Measurements from ENCODE around the gene BBOX1. TPM values are rescaled to one million over a fixed set of nuclear protein-coding genes. Genes with fewer than 3 reads are reported as not detected.
A peak's percentile ranks its signal among the peaks of the same experiment; 100 is the strongest.
"Not testable (repeated sequence)": the region's sequence is repeated elsewhere in the genome, so short reads cannot be mapped to it uniquely, and the experiment has no call there.

BBOX1 gene
- total and polyA plus RNA-seq, 12 donors: 0.25 TPM; not detected in 11

DNA sequence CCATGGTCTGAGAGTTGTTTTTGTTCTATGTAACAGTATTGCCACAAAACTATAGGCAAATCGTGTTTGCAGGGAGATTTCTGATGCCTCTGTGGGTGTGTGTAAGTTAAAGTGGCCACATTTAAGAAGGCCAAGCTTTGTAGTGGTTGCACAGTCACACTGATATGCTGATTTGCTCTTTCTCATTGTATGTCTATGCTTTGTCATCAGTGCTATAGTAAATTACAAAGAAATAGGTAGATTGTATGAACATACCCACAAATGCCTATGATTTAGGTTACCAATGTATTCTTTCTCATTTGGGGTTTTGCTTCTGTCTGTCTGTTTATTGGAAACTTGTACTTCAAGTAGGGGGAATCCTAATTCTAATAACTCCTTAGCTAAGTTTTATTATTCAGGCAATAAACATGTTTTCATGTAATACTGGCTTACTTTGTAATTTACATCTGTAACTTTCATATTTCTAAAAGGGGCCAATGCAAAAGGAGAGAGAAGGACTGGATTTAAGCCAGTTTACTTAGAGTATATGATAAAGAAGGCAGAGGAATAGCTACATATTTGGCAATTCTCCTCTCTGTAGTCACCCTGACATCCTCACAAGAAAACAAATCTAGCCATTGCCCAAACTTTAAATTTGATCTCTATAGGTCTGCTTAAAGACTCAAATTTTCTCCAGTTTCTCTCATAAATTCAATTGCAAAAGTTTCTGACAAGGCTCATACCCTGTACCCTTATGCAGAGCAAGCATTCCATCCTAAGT, 44.7 kb upstream of the BBOX1 start:
- 25 to 45% methylated on average over 1 of the region's 1 CpG for WGBS, 2 donors
- Histone ChIP-seq H3K36me3 (no peaks in the 10 kb centered on the region), H3K9me3 (no peaks in the 10 kb centered on the region), H3K4me1 (peaks cover 0 to 13% (median 0%) of the 10 kb centered on the region in 9 donors), H3K4me3 (peak overlapping the region in 9 of 10 donors; percentile 26 to 64 (median 54)), H3K27me3 (peaks cover 0 to 20% (median 6%) of the 10 kb centered on the region in 7 donors), H3K27ac (peak overlapping the region in 6 of 10 donors; percentile 78 to 83 (median 80))
- TF ChIP-seq, protein P1, sequence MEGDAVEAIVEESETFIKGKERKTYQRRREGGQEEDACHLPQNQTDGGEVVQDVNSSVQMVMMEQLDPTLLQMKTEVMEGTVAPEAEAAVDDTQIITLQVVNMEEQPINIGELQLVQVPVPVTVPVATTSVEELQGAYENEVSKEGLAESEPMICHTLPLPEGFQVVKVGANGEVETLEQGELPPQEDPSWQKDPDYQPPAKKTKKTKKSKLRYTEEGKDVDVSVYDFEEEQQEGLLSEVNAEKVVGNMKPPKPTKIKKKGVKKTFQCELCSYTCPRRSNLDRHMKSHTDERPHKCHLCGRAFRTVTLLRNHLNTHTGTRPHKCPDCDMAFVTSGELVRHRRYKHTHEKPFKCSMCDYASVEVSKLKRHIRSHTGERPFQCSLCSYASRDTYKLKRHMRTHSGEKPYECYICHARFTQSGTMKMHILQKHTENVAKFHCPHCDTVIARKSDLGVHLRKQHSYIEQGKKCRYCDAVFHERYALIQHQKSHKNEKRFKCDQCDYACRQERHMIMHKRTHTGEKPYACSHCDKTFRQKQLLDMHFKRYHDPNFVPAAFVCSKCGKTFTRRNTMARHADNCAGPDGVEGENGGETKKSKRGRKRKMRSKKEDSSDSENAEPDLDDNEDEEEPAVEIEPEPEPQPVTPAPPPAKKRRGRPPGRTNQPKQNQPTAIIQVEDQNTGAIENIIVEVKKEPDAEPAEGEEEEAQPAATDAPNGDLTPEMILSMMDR (IDR thresholded peaks at IDR 0.05): no peak
- DNase-seq (no peak), ATAC-seq (no peak)
- intact Hi-C loops (cut with DNase I): loop anchor here in 2 of 10 donors (10.0 kb wide), 3 partner anchors 119 to 241 kb away; no protein-coding TSS in a partner anchor

DNA sequence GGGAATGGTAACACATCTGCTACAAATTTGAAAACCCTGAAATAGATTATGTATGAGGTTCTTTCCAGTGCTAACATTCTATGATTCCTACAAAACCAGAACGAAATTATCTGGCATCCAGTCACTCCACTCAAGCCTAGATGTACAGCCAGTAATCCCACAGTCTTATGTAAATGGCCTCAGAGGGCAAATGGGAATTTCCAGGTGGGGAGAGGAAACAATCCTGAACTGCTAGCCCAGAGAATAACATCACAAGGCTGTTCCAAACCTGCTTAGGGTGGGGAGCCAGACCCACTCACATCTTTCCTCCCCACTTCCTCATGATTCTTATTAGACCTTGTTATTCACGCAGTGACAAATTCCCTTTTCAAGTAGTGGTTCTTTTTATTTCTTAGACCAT, 43.2 kb upstream of the BBOX1 start:
- H3K27ac ChIP-seq: peak overlapping the region in 3 of 10 donors; percentile 23 to 83 (median 32)
- peak overlapping the region in 3 of 10 donors; percentile 47 to 62 (median 58) for H3K4me3 ChIP-seq
- DNase-seq: no peak
- no peaks in the 10 kb centered on the region for H3K36me3 ChIP-seq
- no peak for ATAC-seq
- WGBS, 2 donors: 51 to 59% methylated on average over 2 of the region's 2 CpGs
- intact Hi-C loops (cut with DNase I): loop anchor here in 2 of 10 donors (10.0 kb wide), 3 partner anchors 117 to 243 kb away; no protein-coding TSS in a partner anchor
- peaks cover 0 to 13% (median 0%) of the 10 kb centered on the region in 9 donors for H3K4me1 ChIP-seq
- TF ChIP-seq, protein P1 (IDR thresholded peaks at IDR 0.05): no peak
- no peaks in the 10 kb centered on the region for H3K9me3 ChIP-seq
- H3K27me3 ChIP-seq: peaks cover 0 to 20% (median 6%) of the 10 kb centered on the region in 7 donors

DNA sequence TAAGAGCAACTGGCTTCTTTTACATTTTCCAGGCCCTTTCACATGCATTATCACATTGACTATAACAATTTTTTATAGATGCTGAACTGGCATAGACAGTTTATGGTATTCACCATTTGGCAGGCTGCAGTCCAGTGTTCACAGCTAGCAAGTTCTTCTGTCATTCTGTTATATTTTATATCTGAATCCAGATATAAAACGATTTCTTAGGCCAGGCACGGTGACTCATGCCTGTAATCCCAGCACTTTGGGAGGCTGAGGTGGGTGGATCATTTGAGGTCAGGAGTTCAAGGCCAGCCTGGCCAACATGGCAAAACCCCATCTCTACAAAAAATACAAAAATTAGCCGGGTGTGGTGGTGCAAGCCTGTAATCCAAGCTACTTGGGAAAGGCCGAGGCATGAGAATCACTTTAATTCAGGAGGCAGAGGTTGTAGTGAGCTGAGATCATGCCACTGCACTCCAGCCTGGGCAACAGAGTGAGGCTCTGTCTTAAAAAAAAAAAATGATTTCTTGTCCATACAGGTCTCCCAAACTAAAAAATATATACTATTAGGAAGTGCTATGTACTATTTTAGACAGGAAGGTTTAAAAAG, 39.4 kb upstream of the BBOX1 start:
- H3K27me3 ChIP-seq; DNase-seq; ATAC-seq; H3K4me1 ChIP-seq; H3K9me3 ChIP-seq; H3K36me3 ChIP-seq; H3K4me3 ChIP-seq; H3K27ac ChIP-seq; intact Hi-C loops (cut with DNase I): not testable (repeated sequence)
- WGBS, 2 donors: 67% methylated on average over 4 of the region's 4 CpGs

DNA sequence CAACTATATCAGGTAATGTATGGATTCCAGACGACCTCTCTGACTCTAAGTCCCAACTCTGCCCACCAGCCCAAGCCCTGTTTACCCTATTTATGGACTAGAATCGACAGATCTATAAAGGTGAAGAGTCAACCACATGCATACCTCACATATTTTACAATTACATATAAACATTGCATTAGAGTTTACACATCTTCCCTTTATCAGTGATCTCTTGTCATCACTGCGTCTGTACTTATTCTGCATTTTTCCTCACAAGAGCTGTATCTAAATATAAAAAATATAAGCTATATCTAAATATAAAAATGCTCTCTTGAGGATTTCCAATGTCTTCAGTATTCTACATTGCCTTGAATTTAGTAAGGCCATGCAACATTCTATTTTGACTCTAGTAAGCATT, 38.2 kb upstream of the BBOX1 start:
- TF ChIP-seq, protein P1 (IDR thresholded peaks at IDR 0.05): no peak
- Histone ChIP-seq H3K4me1 (no peaks in the 10 kb centered on the region), H3K9me3 (no peaks in the 10 kb centered on the region), H3K27ac (no peak overlapping the region), H3K27me3 (no peaks in the 10 kb centered on the region), H3K36me3 (no peaks in the 10 kb centered on the region), H3K4me3 (no peak overlapping the region)
- intact Hi-C loops (cut with DNase I): no loop called here
- DNase-seq (no peak), ATAC-seq (no peak)
- 60 to 63% methylated on average over 3 of the region's 3 CpGs for WGBS, 2 donors
